Dermis microvascular lymphatic vessel endothelial cell (primary cell): ENCODE data around the gene TRAPPC12. TPM values are rescaled to one million over a fixed set of nuclear protein-coding genes. Genes with fewer than 3 reads are reported as not detected.
A peak's percentile ranks its signal among the peaks of the same experiment; 100 is the strongest.
"Not testable (repeated sequence)": the region's sequence is repeated elsewhere in the genome, so short reads cannot be mapped to it uniquely, and the experiment has no call there.

Source experiments
- DNase-seq, 2 donors: peaks; one replicate each; pipeline versions ENCODE4 v3.0.0 to v3.0.0-alpha.2; 2010; ENCODE audit warnings: low read depth in 2 of 2
- total RNA-seq: library from RNA; depleted of rRNA; stranded (reverse); fragments of >200 nt; gene quantifications from 2 replicates; pipeline ENCODE4 v1.2.1, GENCODE V29; 2014

The TRAPPC12 gene
- total RNA-seq, 1 donor from 2014 or later: 27.0 TPM

DNA sequence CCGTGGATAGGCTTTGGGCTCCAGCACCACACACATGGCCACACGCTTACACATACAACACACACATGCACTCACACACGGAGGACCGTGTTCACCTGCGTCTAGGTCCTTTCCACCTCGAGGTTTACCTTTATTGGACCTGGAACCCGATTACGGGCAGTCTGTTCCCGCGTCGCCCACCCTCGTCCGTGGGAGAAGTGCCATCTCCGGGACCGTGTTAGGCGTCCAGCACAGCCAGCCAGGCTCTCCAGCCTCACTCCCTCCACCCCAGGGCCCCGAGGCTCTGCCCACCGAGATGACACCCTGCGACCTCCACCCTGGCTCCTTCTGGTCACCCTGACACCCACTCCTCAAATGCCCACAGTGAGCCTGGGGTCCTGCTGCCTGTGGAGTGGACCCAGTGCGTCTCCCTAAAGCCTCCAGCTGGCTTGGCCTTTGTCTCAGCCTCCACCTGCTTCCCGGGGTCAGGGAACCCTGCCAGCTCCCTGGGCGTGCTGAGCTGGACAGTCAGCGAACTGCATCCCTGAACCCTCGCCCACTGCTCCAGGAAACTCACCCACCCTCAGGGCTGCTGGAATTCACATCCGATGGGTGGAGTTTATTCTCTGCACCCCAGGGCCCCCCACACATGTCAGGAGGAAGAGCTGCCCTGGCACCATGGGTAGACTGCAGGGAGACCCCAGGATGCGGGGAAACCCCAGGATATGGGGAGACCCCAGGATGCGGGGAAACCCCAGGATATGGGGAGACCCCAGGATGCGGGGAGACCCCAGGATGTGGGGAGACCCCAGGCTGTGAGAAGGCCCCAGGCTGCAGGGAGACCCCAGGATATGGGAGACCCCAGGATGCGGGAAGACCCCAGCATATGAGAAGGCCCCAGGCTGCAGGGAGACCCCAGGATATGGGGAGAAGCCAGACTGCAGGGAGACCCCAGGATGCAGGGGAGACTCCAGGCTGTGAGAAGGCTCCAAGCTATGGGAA lies 106.8 kb downstream of the TRAPPC12 start:
- no peak for DNase-seq

DNA sequence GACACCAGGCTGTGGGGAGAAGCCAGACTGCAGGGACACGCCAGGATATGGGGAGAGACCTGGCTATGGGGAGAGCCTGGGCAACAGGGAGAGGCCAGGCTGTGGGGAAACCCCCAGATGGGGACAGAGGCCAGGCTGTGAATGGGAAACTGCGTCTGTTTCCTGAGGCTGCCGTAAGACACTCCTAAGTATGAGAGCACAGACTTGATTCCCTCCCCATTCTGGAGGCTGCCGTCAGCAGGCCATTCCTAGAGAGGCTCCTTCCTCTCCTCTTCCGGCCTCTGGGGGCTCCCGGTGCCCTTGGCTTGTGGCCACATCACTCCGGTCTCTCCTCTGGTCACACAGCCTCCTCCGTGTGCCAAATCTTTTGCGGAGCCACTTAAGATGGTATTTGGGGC lies 107.5 kb downstream of the TRAPPC12 start:
- DNase-seq: no peak

DNA sequence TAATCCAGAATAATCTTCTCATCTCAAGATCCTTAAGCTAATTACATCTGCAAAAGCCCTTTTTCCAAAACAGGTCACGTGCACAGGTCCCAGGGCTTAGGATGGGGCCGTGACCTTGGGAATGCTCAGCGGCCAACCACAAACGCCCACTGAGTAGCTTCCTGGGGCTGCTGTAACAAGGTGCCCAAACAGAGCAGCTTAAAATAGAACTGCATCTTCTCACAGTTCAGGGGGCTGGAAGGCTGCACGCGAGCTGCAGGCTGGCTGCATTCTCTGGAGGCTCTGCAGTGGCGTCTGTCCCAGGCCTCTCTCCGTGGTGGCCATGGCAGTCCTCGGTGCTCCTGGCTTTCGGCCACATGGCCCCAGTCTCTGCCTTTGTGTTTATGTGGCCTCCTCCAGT lies 107.9 kb downstream of the TRAPPC12 start:
- DNase-seq: no peak

DNA sequence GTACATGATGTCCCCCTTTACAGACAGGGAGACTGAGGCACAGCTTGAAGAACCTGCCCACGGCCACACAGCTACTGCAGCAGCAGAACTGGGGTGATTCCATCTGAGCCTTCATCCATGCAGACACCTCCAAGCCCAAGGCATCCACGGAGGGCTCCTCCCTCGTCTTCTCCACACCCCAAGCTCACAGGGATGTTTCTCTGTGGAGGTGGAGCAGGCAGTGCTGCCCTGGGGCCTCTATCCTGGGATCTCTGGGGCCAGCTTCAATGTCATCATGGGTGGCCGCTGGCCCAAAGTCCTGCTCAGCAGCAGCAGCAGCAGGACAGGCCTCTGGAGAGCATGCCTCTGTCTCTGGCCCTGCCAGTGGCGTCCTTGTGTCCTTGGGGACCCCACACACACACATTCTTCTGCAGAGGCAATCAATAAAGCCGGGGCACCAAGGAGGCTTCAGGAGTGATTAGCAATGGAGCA lies 108.6 kb downstream of the TRAPPC12 start:
- no peak for DNase-seq

DNA sequence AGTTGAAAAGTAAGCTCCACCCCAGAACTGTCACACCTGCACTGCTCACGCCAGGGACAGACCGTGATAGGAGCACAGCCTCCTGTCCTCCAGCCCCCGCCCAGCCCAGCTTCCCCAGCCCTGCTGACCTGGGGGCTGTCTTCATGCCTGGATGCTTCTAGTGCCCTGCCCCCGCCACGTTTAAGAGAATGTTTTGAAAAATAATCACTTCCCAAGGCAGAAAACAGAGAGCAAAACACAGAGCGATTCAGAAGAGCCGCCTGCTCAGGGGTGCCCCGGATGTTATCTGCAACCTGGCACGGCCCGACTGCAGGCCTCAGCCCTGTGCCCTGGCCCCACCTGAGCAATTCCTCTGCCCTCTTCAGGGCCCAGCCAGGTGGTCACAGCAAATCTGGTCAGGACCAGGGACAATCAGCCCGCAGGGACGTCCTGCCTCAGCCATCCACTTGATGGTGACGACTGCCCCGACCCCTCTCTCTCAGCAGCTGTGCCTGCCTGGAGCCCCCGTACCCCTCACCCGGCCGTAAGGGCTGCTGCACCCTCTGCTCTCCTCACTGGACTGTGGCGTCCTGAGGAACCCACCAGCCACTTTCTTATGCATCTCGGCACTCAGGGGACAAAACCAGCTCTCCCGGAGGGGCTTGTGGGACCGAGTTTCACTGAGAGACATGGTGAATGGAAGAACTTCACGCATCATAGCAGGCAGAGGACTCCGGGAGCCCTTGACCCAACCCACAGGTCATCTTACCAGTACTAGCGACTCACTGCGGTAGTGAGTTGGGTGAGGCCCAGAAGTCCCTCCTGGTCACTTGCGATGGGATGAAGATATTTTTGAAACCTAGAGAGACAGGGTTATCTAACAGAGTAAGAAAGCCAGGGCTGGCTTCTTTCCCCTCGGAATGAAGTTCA lies 109.6 kb downstream of the TRAPPC12 start:
- no peak for DNase-seq

DNA sequence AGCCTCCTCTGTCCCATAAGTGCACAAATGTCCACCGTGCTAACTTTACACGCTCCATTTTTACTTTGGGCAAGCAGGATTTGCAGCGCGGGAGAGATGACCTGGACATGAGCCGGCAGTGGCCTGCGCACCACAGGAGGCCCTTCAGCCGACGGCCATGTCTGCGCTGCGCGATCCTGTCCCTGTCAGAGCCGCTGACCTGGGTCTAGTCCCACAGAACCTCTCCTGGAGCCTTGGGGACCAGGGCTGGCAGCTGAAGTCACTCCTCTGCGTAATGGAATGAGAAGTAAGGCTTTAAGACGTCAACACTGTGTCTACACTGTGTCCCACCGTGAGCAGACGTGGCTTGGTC lies 110.2 kb downstream of the TRAPPC12 start:
- DNase-seq: no peak

DNA sequence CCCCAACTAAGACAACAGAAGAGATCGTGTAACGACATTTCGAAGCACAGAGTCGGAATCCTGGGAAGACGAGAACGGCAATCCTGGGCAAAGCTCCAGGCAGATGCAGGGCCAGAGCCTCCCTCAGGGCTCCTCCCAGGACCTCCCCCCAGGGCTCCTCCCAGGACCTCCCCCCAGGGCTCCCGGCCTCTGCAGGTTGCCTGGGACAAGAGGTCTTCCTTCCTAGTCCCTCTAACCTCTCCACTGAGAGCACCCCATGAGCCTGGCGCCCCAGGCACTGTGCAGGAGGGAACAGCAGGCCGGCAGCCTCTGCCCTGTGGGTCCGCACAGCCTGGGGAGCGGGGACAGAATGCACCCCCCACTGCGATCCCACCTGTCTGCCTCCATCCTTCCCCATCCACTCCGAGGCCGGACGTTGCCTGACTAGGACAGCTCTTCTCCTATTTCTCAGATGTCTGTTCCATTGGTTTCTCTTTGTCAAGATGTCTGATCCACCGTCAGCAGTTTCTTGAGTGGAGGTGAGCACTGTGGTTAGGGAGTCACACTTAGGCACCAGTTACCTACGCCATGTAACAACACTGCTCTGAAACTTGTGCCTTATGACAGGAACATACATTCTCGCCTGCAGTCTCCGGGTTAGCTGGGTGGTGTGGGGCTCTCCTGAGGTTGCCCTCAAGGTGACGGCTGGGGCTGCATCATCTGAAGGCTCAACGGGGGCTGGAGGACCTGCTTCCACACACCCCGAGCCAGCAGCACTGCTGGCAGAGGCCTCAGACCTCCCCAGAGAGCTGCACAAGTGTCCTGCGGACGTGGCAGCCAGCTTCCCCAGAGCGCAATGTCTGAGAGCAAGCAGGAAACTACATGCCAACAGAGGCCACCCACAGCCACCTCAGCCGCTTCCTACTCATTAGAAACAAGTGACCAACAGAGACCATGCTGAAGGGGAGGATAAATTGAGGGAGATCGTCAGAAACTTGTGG lies 111.0 kb downstream of the TRAPPC12 start:
- no peak for DNase-seq

DNA sequence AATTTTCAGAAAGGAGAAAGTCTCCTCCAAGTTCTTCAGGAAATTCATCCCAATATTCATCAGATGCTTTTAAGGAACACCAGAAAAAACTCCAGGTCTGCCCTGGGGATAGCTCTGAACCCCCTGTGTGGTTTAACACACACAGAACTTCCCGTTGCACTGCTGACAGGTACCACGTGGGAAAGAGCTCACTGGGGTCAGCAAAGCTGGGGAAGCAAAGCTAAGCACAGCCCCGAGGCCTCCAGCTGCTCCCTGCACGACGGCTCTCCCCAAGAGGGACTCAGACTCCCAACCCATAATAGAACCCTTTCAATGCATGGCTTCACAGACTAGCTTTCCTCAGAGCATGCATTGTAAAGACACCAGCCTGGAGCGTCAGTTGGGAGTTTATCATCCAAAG lies 111.8 kb downstream of the TRAPPC12 start:
- DNase-seq: no peak

DNA sequence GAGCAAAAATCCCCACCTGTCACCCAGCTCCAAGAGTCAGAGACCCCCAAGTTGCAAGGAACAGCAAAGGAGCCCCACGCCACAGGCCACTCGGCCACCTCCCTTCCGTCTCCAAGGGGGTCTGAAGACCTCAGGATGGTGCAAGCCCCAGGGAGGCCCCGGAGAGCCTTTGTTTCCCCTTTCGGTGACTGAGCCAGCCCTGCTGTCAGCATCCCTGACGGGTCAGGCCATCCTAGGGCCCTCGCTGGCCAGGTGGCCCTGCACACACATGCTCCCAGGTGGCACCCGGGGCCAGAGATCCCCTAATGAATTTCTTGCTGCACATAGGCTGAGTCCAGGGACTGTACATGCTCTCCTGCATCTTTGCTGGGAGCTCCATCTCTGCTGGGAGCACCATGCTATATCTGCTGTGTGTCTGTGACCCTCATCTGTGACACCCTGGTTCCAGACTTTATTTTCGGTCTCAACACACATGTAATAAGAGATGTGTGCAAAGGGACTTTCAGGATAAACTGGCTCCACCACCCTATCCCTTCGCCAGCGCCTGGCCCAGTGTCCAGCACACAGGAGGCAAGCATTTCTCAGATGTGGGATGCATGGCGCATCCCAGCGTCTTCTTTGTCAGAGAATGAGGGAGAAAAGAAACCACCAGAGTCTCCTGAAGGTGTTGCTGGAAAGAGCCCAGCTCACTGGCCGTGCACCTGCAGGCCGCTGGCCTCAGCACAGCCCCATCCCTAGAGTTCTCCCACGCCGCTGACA lies 112.4 kb downstream of the TRAPPC12 start:
- no peak for DNase-seq

DNA sequence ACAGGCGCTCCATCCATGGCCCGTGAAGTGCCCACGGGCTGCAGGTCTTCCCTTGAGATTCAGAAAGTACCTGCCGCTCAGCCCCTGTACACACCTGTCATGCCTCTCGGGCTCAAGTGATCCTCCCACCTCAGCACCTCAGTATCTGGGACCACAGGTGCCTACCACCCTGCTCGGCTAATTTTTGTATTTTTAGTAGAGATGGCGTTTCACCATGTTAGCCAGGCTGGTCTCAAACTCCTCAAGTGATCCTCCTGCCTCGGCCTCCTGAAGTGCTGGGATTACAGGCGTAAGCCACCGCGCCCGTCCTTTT lies 112.9 kb downstream of the TRAPPC12 start:
- DNase-seq: not testable (repeated sequence)

DNA sequence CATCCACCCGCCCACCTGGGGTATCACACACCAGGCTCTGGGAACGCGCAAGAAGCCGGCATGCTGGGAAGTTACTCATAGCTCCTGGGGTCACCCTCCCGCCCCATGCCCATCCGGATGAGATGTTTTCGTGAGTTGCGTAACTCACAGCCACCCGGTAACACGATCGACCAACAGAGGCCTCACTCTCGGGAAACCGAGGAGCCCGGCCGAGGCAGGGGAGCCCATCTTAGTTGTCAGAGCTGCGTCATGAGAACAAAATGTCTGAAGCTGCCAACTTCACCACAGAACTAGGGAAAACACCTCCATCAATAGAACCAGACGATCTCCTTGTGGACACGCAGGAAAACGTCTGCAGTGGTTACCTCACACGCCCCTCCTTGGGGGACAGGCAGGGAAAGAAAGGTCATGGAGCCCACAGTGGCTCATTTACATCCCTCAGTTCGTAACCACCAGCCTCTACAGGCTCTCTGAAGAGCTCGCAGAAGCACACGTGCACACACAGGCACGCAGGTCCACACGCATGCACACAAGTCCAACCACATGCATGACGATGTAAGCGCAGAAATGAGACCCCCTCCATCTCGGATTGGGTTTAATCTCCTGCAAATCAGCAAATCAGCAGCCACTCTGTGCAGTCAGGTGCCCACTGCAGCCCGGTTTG lies 113.6 kb downstream of the TRAPPC12 start:
- peak in 1 of 2 donors; percentile 18 for DNase-seq

DNA sequence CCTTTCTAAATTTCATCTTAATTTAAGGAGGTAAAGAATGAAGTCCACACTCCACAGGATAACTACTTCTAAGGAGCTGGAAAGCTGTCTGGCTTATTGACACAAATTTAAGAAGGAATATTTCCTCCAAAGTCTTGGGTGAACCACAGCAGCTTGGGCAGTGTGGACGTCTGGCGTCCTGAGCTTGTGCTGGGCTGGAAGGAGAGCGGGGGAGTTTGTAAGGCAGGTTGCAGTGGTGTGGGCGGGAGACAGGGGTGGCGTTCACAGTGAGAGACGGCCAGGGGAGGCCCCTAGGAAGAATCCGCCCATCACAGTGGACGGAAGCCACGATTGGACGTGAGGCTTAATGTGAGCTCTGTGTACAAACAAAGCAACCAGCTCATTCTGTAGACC lies 114.1 kb downstream of the TRAPPC12 start:
- DNase-seq: peak in 1 of 2 donors; percentile 41

DNA sequence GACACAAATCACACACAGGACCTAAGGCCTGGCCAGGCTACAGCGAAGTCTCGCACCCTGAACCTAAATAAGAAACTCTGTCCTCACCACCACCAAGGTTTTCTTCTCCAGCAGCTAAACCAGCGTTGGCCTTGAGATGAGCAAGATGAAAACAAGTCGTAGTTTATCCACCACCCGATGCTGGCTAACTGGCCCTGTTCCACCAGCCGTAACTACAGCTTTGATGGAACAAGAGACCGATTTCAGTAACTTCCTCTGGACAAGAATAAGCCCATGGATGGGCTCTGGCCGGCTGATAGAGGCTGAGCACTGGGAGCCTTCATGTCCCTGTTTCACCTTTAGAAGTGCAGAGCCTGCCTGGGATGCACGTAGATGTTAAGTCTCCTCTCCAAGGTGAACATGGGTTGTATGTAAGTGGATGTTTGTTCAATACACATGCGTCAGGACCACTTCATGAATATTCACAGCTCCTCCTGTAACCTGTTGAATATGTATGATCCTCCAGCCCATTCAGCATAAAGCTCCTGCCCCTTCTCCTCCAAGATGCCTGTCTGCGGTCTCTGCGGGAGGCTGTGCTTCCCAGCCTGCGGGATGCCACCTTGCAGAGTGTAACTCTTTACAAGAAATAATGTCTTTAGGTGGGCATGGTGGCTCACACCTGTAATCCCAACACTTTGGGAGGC lies 115.6 kb downstream of the TRAPPC12 start:
- no peak for DNase-seq

DNA sequence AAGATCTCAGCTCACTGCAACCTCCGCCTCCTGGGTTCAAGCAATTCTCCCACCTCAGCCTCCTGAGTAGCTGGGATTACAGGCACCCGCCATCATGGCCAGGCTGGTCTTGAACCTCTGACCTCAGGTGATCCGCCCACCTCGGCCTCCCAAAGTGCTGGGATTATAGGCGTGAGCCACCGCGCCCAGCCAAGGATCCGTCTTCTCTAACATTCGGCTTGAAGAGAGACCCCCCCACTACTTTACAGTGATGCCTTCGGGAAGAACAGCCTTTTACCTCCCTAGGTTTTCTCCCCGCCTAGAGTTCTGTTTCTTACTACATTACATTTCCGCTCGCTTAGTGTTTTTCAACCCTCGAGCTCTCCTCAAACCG lies 117.2 kb downstream of the TRAPPC12 start:
- not testable (repeated sequence) for DNase-seq

DNA sequence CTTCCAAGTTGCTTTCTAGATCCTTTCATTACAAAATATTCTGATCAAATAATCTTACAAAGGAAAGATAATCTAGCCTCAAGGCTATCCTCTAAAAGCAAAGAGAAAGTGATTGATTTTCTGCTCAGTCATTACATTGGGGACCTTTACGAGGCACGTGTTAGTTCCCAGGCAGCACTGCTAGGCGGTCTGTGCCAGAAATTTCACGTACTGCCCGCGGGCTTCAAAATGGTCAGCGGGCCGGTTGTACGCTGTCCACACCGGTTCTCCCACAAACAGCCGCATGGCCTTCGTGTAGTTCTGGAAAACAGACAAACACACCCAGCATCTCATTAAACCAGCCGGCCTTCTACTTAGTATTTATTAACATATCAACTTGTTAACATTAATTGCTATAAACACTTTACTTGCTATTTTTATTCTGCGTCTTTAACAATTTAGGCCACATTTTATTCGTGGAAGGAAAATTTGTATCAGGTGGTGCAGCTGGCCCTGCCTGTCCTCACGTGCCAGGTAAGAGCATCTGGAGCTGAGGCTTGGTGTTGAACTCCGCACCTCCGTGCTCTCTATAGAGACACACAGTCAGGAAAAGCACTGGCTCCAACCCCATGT lies 119.4 kb downstream of the TRAPPC12 start:
- DNase-seq: no peak

DNA sequence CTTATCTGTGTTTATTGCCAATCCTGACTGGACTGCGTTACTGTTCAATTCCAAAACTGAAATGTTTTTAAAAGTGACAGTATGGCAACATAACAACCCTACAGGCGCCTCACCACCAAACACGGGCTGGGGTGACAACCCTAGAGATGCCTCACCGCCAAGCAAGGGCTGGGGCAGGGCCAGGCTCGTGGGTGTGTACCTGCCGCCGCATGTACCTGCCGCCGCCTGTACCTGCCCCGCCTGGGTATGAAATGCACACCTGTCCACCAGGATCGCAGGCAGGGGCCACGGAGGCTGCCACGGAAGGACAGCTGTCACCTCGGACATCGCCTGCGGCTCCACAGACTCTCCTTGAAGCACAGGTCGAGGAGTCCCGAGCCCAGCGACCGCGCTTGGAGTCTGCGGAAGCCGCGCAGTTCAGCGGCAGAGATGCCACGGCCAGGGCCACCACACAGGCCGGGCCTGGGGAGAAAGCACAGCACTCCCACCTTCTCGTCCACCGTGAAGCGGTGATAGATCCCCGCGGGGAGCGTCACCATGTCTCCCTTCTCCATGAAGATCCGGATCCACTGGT lies 120.9 kb downstream of the TRAPPC12 start:
- DNase-seq: no peak

DNA sequence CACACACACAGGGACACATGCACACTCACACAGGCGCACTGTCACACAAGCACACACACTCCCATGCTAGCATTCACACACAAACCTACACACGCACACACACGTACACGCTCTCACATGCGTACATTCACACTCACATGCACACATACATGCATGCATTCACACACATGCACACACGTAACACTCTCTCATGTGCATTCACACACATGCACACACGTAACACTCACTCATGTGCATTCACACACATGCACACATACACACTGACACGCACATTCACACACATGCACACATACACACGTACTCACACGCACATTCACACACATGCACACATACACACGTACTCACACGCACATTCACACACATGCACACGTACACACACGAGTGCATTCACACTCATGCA lies 123.6 kb downstream of the TRAPPC12 start:
- DNase-seq: no peak

DNA sequence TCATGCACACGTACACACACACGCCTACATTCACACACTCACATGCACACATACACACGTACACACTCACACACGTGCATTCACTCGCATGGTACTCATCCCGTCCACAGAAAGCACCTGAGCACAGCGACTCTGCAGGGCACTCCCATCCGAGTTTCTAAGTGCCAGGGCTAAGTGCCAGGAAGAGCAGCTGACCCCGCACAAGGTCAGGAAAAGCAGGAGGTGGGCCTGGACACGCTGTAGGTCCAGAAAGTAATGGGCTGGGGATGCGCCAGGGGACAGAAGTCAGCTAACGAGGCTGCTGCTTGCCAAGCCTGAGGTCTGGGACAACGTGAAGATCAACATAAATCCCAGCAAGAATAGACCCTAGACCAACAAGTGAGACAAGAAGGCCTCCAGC lies 124.0 kb downstream of the TRAPPC12 start:
- no peak for DNase-seq

DNA sequence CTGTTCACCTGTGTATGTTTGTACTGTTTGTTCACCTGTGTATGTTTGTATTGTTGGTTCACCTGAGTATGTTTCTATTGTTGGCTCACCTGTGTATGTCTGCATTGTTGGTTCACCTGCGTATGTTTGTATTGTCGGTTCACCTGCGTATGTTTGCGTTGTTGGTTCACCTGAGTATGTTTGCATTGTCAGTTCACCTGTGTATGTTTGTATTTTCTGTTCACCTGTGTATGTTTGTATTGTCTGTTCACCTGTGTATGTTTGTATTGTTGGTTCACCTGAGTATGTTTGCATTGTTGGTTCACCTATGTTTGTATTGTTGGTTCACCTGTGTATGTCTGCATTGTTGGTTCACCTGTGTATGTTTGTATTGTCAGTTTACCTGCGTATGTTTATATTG lies 125.2 kb downstream of the TRAPPC12 start:
- no peak for DNase-seq
